GM19438 (cell line): ENCODE results near the gene SLK.

Source experiments
- ATAC-seq: cut with Tn5 transposase; IDR thresholded peaks from one replicate; pipeline ENCODE4 v1.9.1; 2021; ENCODE audit warnings: low read depth; ENCODE audit not compliant: unreplicated experiment

SLK gene

DNA sequence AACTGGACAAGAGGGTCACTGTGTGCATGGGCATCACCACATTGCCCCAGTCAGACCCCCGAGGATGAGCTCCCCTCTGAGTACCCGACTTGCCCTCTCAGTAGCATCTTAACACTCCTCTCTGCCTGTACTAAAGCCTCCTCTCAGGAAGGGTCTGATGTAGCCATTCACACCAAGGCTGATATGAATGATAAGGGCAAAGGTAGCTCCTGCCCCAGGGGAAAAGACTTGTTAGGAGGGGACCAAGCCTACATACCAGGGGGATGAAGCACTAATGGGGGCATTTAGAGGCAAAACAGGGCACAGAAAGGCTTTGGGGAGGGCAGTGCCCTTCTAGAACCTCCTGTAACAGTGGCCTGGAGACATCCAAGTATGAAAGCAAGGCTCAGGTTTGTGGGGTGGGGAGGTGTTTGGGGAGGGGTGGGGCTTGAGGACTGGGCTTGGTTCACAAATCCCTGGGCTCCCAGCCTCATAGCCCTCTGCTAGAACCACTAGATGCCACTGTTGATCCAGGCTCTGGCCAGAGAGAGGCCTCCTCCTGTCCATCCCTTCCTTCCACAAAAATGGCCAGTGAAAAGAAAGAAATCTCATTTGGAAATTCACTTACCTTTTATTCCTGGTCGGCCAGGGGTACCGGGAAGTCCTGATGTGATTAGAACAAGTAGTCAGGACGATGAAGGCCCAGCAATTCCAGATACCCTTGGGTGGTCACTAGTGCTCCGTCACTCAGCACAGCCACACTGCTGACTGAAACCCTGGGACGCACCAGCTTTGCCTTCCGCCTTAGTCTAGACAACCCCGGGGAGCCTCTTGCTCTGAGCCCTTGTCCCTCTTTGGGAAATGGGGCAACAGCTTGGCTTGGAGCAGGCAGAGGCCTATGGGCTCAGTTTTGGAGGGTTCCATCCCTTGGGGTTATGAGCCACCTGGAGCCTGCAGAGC, 78.5 kb downstream of the SLK start:
- ATAC-seq: no peak

DNA sequence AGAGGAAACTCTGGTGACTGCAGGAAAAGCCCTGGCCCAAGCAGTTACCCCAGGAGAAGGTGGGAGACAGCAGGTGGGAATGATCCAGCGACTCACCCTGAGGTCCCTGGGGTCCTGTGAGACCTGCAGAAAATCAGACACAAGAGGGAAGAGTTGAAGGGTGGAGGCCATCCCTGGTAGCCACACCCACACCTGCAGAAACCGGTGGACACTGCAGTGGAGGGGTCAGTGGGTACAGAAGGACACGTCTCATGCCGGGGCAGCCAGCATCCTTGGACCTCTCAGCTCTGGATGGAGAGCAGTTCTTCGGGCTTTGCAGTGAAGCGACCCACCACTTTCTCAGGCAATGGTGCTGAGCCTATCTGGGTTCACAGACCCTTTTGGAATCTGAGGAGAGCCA, 79.7 kb downstream of the SLK start:
- ATAC-seq: no peak

DNA sequence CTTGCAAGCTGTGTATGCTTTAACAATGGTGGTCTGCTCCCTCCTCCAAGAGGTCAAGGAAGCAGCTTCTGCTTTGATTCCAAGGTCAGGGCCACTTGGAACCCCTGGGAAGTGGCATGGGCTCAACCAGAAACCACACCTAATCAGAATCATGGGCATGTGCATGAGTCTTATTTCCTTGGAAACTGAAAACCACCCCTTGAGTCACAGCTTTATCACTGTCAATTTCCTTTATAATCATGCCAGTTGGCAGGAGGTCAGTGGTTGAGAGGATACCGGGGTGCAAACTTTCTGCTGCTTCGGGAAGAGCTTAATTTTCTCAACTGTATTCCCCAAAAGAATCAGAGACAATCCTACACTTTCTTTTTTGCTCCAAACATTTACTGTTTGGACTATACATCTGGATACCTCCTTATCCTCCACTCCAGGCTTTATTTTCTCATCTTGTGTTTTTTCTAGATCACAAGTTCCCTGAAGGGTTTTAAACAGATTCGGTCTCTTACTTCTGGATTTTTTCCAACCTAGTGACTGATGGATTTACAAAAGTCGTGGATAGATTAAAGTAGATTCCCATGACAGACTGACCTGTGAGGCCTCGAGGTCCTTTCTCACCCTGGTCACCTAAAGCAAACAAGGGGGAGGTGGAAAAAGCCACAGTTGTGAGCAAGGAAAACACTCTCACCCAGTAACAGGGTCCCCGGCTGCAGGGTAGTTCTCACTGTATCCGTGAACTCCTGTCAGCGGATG, 82.7 kb downstream of the SLK start:
- ATAC-seq: no peak

DNA sequence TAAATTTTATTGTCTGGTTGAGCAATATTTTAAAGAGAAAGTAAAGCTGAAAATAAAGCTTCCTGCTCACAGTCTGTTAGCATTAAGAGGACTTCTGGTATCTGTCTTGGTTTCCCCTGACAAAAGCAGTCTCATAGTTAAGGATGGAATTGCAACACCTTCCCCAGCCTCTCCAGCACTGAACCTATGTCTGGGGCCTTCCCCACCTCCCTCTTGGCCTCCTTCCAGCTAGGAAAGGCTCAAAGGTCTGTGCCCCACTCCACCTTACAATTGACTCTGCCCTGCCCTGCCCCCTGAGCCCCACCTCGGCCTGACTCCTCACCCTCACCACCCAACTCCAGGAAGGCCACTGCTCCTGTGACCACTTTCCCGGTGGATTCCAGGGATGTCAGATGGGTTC, 85.5 kb downstream of the SLK start:
- ATAC-seq: no peak

DNA sequence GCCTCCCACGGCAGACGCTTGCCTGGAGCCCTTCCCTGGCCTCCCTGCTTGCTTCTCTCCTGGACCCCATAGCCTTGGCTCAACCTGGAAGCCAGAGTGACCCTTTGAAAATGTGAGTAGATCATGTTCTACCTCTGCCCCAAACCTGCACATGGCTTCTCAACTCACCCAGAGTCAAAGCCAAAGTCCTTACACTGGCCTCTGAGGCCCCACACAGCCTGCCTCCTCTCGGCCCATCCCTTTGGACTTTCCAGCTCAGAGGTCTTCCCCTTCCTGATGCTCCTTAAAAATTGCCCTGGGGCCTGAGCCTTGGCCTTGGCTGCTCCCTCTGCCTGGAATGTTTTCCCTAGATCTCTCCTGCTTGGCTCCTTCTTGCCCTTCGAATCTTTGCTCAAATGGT, 86.3 kb downstream of the SLK start:
- no peak for ATAC-seq

DNA sequence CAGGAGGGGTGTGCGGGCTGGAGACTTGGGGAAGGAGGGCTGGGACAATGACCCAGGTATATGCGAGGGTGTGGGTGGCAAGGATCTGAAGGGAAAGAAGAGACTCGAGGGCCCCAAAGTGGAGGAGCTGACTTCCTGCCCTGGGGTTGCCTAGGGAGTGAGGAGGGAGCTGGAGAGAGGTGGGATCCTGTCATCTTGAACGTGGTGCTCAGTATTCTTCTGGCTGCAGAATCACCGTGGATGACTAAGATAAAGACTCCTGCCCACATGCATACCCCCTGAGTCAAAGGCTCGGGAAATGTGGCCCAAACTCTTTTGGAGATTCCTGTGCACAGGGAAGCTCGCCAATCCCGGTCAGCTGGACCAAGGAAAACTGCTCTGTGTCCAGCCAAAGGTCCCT, 87.5 kb downstream of the SLK start:
- no peak for ATAC-seq

DNA sequence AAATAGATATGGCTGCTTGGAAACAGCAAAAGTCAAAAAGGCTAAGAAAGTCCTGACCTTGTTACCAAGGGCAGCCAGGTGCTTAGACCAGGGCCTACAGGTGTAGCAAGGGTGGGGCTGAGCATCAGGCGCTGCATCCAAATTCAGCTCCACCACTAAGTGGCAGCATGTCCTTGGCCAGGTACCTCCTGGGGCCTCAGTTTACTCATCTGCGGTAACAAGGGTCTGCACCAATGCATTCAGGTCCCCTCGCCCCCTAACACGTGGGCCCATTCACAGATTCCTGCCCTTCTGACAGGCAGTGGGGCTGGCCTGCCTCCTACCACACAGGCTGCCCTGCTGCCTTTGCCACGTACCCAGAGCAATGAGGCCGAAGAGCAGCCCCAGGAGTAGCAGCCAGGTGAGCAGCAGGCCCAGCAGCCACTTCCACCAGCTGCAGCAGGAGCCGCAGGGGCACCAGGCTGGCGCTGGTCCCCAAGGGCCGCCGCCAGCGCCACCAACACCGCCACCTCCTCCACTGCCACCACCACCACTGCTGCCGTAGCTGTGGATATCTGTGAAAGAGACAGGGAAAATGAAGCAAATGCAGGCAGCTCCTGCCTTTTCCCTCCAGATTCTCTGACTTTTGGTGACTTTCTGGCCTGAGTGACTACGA, 89.8 kb downstream of the SLK start:
- ATAC-seq: no peak

DNA sequence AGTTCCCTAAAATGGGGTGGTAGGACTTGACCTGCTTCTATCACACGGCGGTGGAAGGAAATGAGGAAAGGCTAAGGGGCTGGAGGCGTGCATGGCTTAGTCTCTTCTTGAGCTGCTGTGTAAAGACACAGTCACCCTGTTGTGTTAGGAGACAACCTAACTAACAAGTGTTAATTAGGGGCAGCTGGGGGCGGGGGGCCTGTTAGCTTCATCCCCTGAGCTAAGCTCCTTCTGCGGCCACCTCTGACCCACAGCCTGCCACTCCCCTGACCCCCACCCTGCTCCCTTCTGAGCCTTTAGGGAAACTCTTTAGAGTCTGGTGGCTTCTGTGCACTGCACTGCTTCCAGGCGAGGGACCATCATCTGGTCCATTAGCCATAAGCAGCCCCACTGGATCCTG, 90.8 kb downstream of the SLK start:
- ATAC-seq: no peak

DNA sequence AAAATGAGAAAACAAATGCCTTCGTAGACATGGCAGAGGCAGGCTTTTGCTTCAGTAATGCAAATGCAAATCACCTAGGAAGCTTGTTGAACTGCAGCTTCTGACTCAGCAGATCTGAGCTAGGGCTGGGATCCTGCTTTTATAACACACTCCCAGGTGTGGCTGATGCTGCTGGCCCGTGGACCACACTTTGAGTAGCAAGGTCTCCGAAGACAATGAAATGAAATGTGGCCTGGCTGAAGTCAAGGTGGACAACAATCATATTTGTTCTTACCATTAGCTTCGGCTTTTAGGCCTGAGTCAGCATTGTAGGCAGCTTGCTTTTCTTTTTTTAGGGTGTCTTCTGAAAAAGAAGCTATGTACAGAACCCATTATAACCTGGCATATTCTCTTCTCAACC, 92.4 kb downstream of the SLK start:
- ATAC-seq: no peak

DNA sequence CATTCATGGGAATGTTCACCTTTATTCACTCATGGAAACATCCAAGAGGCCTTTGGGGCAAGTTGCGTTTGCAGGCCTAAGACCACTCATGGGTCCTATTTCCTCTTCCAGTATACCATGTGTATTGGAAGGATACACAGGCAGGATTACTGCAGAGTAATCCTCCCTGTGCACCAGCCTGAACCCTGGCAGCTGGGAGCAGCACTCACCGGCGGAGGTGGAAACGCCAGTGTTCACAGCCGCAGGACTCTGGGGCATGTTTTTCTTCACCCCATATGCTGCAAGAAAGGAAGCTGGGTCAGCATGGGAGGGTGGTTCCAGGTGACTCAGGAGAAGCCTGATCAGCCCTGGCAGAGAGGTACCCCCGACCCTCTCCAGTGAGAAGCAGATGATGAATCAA, 94.3 kb downstream of the SLK start:
- no peak for ATAC-seq

DNA sequence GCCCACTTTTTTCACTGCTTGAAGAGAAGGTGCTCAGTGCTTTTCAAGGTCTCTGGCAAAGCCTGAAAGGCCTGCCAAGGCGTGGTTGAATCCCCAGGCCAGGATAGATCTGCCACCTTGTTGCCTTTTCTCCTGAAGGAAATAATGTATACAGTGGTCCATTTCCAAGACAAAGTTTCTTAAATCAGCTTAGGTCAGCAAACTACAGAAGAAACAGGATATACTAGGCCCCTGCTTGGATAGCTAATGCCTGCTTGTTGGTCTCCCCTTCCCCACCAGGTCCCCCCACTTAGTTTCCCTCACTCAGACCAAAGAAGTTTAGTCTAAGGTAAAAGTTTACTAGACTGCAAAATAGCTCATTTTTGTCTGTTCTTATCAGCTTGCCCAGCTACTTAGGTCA, 98.8 kb downstream of the SLK start:
- no peak for ATAC-seq

DNA sequence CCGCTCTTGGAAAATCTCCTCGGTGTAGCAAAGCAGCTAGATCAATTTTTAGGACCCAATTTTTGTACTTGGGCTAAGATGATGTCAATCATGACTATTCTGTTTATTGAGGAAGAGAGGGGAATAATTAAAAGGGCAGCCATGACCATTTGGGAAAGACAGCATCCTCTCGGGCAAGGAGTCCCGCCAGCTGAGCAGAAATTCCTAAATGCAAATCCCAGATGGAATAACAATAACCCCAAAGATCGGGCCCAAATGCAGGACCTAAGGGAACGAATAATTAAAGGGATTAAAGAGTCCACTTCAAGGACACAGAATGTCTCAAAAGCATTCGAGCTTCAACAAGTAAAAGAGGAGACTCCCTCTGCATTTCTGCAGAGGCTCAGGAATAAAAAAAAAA, 100.0 kb downstream of the SLK start:
- ATAC-seq: no peak

DNA sequence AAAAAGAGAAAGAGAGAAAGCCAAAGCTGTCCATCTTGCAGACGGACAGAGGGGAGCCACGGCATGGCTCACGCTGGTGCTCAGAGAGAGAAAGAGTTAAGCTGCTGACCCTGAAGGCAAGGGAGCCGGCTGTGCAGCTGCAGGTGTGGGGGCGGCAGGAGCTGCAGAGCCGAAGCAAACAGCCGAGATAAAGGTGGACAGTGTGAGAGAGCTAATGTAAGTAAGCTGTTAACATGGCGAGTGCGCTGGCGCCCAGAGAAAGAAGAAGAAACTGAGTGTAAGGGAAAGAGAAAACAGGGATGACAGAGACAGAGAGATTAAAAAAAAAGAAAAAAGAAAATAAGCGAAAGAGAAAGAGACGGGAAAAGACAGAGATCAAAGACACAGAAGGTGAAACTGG, 100.6 kb downstream of the SLK start:
- no peak for ATAC-seq

DNA sequence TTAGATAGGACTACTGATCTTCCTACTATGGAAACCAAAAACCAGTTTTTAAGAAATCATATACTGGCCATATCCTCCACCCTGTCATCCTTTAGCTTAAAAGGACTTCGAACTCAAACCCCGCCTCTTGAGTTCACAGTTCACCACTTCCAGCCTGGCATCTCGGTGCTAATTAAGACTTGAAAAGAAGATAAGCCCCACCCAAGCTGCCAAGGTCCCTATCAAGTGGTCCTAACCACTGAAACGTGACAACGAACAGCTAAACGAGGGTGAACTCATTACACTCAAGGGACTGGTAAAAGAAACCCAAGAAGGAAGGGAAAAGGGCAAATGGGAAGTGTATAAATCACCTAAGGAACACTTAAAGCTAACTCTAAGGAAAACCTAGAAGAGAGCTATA, 102.7 kb downstream of the SLK start:
- ATAC-seq: no peak

DNA sequence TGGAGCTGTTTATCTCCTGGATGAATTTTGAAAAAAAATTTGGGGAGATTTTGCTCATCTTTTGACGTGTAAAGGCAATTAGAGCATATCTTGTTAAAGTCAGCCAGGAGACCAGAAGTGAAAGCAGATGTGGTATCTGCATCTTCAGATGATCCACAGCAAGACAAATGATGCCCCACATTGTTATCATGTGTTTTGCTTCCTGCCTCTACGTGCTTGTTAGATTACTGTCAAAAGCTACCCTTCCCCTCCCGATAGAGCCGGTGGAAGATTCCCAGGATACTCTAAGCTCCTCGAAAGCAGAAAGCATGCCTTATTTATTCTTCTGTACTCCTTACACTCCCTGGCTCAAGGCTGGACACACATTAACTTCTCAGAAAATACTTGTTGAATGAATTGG, 105.8 kb downstream of the SLK start:
- no peak for ATAC-seq

DNA sequence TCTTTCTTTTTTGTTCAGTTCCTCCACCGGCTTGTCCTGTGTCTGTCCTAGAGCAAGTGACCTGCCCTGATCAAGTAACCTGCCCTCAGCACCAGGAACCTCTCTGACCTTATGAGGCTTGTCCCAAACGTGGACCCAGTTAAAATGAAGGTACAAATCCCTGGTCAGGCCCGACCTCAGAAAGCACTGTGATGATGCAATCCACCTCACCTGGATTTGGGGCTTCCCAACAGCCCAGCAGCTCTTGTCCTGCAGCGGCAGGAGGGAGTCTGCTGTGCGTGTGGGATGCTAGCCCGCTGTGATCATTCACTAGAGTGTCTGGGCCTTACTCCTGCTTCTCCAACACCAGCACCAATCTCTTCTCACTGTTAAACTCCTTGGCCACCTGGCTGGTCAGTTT, 107.6 kb downstream of the SLK start:
- ATAC-seq: no peak

DNA sequence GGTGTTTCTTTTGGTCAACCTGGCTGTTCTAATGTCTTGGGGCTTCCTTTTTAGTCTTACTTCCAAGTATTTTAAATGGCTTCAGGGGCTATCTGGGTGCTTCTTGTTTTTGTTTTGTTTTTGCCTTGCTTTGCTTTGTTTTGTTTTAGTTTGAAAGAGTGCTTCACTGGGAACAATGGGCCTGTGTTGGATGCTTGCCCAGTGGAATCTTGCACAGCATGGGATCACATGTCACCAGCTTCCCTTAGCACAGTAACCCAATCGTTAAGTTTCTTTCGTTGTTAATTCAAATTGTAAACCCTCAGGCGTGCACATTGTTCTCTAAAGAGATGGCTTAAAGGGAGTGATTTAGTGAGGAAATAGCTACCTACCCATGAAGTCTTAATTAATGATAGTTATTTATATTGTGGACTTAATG, 109.8 kb downstream of the SLK start:
- no peak for ATAC-seq

DNA sequence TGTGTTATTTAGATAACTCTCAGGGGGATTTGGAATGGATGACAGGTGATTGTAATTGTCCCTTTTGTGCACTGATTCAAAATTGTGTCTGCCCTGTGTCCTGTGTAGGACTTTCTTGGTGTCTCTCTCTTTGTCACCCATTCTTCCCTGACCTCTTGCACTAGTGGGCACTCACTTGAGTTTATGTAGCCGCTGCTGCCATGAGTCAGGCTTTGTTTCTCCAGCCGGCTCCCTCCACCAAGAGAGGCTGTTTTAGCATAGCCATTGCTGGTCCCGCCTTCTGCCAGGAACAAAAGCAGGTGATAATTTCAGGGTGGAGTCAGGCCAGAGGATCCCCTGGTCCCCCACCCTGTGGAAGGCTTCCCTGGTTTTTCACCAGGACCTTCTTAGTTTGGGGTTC, 110.3 kb downstream of the SLK start:
- ATAC-seq: no peak

DNA sequence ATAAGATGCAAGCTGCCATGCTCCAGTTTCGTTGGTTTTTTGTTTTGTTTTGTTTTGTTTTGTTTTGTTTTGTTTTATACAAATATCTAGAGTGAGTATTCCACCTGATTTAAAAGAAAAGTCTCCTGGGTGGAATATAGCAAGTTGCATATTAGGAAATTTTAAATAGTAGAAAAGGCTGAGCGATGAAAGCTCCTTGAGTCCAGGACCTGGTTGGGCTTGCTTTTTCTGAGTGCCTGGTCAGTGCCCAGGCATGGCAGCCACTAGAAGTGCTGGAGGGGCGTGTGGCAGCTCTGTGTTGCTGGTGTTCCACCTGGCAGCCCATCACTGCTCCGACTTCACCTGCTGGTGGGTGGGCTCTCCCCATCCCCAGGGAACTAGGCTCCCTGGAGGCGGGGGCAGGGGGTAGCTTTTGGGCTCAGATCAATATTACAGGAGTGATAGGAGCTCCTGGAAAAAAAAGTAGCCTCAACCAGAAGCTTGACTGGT, 110.8 kb downstream of the SLK start:
- no peak for ATAC-seq
